ENCODE results near the gene NLGN1. TPM values are rescaled to one million over a fixed set of nuclear protein-coding genes. Genes with fewer than 3 reads are reported as not detected.
"Not testable (repeated sequence)": the region's sequence is repeated elsewhere in the genome, so short reads cannot be mapped to it uniquely, and the experiment has no call there.

Gene NLGN1
- total RNA-seq, 1 donor from 2014 or later: not detected

DNA sequence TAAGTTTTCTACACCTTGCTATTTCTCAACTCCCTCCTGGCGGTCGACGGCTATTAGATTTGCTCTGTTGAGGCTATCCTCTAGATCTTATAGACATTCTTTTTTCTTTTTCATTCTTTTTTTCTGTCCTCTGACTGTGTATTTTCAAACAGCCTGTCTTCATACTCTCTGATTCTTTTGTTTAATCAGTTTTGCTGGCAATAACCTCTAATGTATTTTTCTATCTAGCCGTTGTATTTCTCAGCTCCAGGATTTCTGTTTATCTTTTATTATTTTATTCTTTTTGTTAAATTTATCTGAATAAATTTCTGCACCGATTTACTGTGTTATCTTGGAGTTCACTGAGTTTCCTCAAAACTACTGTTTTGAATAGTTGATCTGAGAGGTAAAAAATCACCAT is 31.5 kb downstream of the NLGN1 start:
- ATAC-seq (ENCODE audit: low read depth): no peak
- H3K4me1 Mint-ChIP-seq: no peaks in the 10 kb centered on the region
- POLR2A ChIA-PET: no interaction called here
- TF ChIP-seq, protein P1, sequence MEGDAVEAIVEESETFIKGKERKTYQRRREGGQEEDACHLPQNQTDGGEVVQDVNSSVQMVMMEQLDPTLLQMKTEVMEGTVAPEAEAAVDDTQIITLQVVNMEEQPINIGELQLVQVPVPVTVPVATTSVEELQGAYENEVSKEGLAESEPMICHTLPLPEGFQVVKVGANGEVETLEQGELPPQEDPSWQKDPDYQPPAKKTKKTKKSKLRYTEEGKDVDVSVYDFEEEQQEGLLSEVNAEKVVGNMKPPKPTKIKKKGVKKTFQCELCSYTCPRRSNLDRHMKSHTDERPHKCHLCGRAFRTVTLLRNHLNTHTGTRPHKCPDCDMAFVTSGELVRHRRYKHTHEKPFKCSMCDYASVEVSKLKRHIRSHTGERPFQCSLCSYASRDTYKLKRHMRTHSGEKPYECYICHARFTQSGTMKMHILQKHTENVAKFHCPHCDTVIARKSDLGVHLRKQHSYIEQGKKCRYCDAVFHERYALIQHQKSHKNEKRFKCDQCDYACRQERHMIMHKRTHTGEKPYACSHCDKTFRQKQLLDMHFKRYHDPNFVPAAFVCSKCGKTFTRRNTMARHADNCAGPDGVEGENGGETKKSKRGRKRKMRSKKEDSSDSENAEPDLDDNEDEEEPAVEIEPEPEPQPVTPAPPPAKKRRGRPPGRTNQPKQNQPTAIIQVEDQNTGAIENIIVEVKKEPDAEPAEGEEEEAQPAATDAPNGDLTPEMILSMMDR (IDR thresholded peaks at IDR 0.05): no peak
- DNase-seq: no peak
- H3K27ac Mint-ChIP-seq: no peak overlapping the region
- peaks cover 21% of the 10 kb centered on the region for H3K9me3 Mint-ChIP-seq
- intact Hi-C loops (cut with micrococcal nuclease): no loop called here
- no peaks in the 10 kb centered on the region for H3K36me3 Mint-ChIP-seq (ENCODE audit: low read depth)
- no peaks in the 10 kb centered on the region for H3K27me3 Mint-ChIP-seq
- CTCF ChIA-PET: no interaction called here
- no peak overlapping the region for H3K4me3 Mint-ChIP-seq

DNA sequence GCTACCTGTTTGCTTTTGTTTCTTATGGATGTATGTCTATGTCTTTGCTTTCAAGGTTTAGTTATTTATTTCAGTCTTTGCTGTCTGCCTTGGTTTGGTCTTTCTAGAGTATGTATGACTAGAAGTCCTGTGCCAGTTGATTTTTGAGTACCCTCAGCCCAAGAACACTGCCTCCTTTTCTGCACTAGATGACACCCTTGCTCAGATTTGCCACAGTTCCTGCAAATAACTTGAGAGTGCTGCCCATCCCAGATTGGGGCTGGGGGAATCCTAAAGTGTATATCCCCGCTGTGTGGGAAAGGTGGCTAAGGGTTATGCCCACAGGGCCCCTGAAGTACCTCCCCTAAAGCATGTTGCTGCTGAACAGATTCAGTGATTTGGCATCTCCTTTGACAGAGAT is 32.0 kb downstream of the NLGN1 start:
- Mint-ChIP-seq H3K9me3 (peaks cover 21% of the 10 kb centered on the region), H3K4me1 (no peaks in the 10 kb centered on the region), H3K27me3 (no peaks in the 10 kb centered on the region), H3K27ac (no peak overlapping the region), H3K4me3 (no peak overlapping the region), H3K36me3 (ENCODE audit: low read depth) (no peaks in the 10 kb centered on the region)
- ATAC-seq (ENCODE audit: low read depth) (no peak), DNase-seq (no peak)
- ChIA-PET POLR2A (no interaction called here), CTCF (no interaction called here)
- TF ChIP-seq, protein P1 (IDR thresholded peaks at IDR 0.05): no peak
- intact Hi-C loops (cut with micrococcal nuclease): no loop called here

DNA sequence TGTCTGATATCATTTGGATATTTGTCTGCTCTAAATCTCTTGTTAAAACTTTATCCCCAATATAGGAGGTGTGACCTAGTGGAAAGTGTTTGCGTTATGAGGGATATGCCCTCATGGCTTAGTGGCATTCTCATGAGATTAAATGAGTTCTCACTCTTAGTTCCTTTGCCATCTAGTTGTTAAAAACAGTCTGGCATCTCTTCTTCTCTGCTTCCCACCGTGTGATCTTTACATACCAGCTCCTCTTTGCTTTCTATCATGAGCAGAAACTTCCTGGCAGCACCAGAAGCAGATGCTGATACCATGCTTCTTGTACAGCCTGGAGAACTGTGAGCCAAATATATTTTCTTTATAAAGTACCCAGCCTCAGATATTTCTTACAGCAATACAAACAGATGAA is 33.0 kb downstream of the NLGN1 start:
- intact Hi-C loops (cut with micrococcal nuclease): no loop called here
- peaks cover 21% of the 10 kb centered on the region for H3K9me3 Mint-ChIP-seq
- DNase-seq: no peak
- H3K27me3 Mint-ChIP-seq: no peaks in the 10 kb centered on the region
- H3K36me3 Mint-ChIP-seq (ENCODE audit: low read depth): no peaks in the 10 kb centered on the region
- H3K4me3 Mint-ChIP-seq: no peak overlapping the region
- no peaks in the 10 kb centered on the region for H3K4me1 Mint-ChIP-seq
- ChIA-PET CTCF (no interaction called here), POLR2A (no interaction called here)
- no peak for ATAC-seq (ENCODE audit: low read depth)
- TF ChIP-seq, protein P1 (IDR thresholded peaks at IDR 0.05): no peak
- H3K27ac Mint-ChIP-seq: no peak overlapping the region

DNA sequence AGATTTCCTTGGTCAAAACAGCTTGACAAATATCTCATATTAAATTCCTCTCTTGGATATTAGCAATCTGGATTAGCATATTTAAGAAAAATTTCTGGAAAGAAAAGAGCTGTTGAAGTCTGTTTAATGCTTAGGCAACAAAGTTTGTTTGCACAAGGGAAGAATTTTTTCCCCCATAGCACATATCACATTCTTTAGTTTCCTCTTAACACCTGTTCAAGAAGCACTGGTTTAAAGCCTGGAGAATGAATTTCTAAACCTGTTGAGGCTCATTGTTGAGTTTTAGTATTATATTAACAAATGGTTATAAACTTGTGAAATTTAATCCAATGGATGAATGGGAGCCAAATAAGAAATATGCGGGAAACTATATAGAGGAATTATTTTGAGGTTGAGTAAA is 41.5 kb downstream of the NLGN1 start:
- CTCF ChIA-PET: no interaction called here
- TF ChIP-seq, protein P1 (IDR thresholded peaks at IDR 0.05): no peak
- ATAC-seq (ENCODE audit: low read depth): no peak

DNA sequence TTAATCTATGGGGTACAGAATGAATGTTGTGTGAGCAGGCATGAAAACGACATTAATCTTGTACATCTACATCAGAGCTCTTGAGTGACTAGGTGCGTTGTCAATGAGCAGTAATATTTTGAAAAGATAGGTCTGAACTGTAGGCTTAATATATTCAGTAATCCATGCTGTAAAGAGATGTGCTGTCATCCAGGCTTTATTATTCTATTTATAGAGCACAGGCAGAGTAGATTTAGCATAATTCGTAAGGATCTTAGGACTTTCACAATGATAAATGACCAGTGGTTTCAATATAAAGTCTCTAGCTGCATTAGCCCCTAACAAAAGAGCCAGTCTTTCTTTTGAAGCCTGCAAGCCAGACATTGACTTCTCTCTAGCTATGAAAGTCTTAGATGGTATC is 43.0 kb downstream of the NLGN1 start:
- no peaks in the 10 kb centered on the region for H3K36me3 Mint-ChIP-seq (ENCODE audit: low read depth)
- ChIA-PET POLR2A (no interaction called here), CTCF (no interaction called here)
- no peaks in the 10 kb centered on the region for H3K4me1 Mint-ChIP-seq
- intact Hi-C loops (cut with micrococcal nuclease): no loop called here
- H3K4me3 Mint-ChIP-seq: no peak overlapping the region
- TF ChIP-seq, protein P1 (IDR thresholded peaks at IDR 0.05): no peak
- ATAC-seq (ENCODE audit: low read depth) (no peak), DNase-seq (no peak)
- peaks cover 4% of the 10 kb centered on the region for H3K9me3 Mint-ChIP-seq
- H3K27ac Mint-ChIP-seq: no peak overlapping the region
- H3K27me3 Mint-ChIP-seq: no peaks in the 10 kb centered on the region

More for the DNA sequence above, 41.5 kb downstream of the NLGN1 start:
- POLR2A ChIA-PET: no interaction called here
- Mint-ChIP-seq H3K4me3 (no peak overlapping the region), H3K4me1 (no peaks in the 10 kb centered on the region), H3K9me3 (peaks cover 4% of the 10 kb centered on the region), H3K36me3 (ENCODE audit: low read depth) (no peaks in the 10 kb centered on the region), H3K27me3 (no peaks in the 10 kb centered on the region), H3K27ac (no peak overlapping the region)
- DNase-seq: no peak
- intact Hi-C loops (cut with micrococcal nuclease): no loop called here

DNA sequence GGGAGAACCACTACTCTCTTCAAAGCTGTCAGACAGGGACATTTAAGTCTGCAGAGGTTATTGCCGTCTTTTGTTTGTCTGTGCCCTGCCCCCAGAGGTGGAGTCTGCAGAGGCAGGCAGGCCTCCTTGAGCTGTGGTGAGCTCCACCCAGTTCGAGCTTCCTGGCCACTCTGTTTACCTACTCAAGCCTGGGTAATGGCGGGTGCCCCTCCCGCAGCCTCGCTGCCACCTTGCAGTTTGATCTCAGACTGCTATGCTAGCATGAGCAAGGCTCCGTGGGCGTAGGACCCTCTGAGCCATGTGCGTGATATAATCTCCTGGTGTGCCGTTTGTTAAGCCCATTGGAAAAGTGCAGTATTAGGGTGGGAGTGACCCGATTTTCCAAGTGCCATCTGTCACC is 54.0 kb downstream of the NLGN1 start:
- POLR2A ChIA-PET; H3K27ac Mint-ChIP-seq; H3K27me3 Mint-ChIP-seq; H3K4me1 Mint-ChIP-seq; ATAC-seq (ENCODE audit: low read depth); intact Hi-C loops (cut with micrococcal nuclease); H3K36me3 Mint-ChIP-seq (ENCODE audit: low read depth); CTCF ChIA-PET; H3K4me3 Mint-ChIP-seq; DNase-seq; H3K9me3 Mint-ChIP-seq: not testable (repeated sequence)

All from activated B cell treated with CpG ODN at 0.5 μM for 24 hours (primary cell).